OCI-LY1 (cell line): ENCODE measurements around the gene LDLRAD4.

Experiments
- CTCF ChIP-seq: fragments of 200-600 bp; sonication (generic), shearing (Covaris generic); IDR thresholded peaks from 2 replicates; pipeline ENCODE4 v1.5.1; 2017; ENCODE audit warnings: mild to moderate bottlenecking, antibody characterized with exemption, low read length, moderate library complexity, mixed read lengths
- EZH2 ChIP-seq: fragments of 200-600 bp; sonication (generic), shearing (Covaris generic); IDR thresholded peaks from 2 replicates; pipeline ENCODE4 v1.8.0; 2017; ENCODE audit warnings: borderline replicate concordance, mixed run types, mild to moderate bottlenecking, antibody characterized with exemption, low read length, moderate library complexity, mixed read lengths

GRCh38 chr18:13582178-13582670 lies 363.7 kb downstream of the LDLRAD4 start:
- TF ChIP-seq CTCF (no peak), EZH2 (no peak)
